GM23338 (cell line): ENCODE measurements around the gene WWC1. TPM values are rescaled to one million over a fixed set of nuclear protein-coding genes. Genes with fewer than 3 reads are reported as not detected.

Experiments used
- ATAC-seq: fragments of 200-7000 bp; cut with Tn5 transposase; 3 replicates; pipeline ENCODE4 v1.9.1; 2020
- DNase-seq: peaks from one replicate; pipeline ENCODE4 v3.0.0-alpha.2; 2015; ENCODE audit warnings: low spot score
- H2AFZ ChIP-seq: fragments of 200-600 bp; sonication (generic); 2 replicates; pipeline ENCODE4 v1.8.0; 2016; ENCODE audit warnings: antibody characterized with exemption, mild to moderate bottlenecking, moderate library complexity
- H3F3A ChIP-seq: fragments of 200-600 bp; sonication (generic); replicated peaks from 2 replicates; pipeline ENCODE4 v1.8.0; 2017; ENCODE audit warnings: antibody characterized with exemption, mixed run types, low read depth
- H3K27ac ChIP-seq: fragments of 200-600 bp; sonication (generic); 2 replicates; pipeline ENCODE4 v1.6.1; 2016; ENCODE audit warnings: low read depth
- H3K27me3 ChIP-seq: fragments of 200-600 bp; sonication (generic); 2 replicates; pipeline ENCODE4 v1.8.0; 2016; ENCODE audit warnings: mild to moderate bottlenecking, mixed run types, moderate library complexity; ENCODE audit not compliant: insufficient read depth
- H3K36me3 ChIP-seq: fragments of 200-600 bp; sonication (generic); 2 replicates; pipeline ENCODE4 v1.8.0; 2016; ENCODE audit warnings: mild to moderate bottlenecking; ENCODE audit not compliant: insufficient read depth
- H3K4me1 ChIP-seq: fragments of 200-600 bp; sonication (generic); 2 replicates; pipeline ENCODE4 v1.8.0; 2016; ENCODE audit warnings: mild to moderate bottlenecking, moderate library complexity; ENCODE audit not compliant: insufficient read depth
- H3K4me2 ChIP-seq: fragments of 200-600 bp; sonication (generic); 2 replicates; pipeline ENCODE4 v1.7.1; 2017; ENCODE audit warnings: mixed run types
- H3K4me3 ChIP-seq: fragments of 200-600 bp; sonication (generic); 2 replicates; pipeline ENCODE4 v1.6.1; 2016; ENCODE audit warnings: mixed run types
- H3K79me2 ChIP-seq: fragments of 200-600 bp; sonication (generic); replicated peaks from 2 replicates; pipeline ENCODE4 v1.8.0; 2017; ENCODE audit warnings: mild to moderate bottlenecking; ENCODE audit not compliant: insufficient read depth
- H3K9me2 ChIP-seq: fragments of 200-600 bp; sonication (generic); 2 replicates; pipeline ENCODE4 v1.8.0; 2017; ENCODE audit not compliant: insufficient read depth
- H4K20me1 ChIP-seq: fragments of 200-600 bp; sonication (generic); replicated peaks from 2 replicates; pipeline ENCODE4 v1.8.0; 2017; ENCODE audit warnings: mild to moderate bottlenecking; ENCODE audit not compliant: insufficient read depth
- H3K27ac Mint-ChIP-seq: 2 replicates; pipeline ENCODE4 v1.8.0; 2020; ENCODE audit warnings: inconsistent platforms, mild to moderate bottlenecking, moderate library complexity, mixed read lengths
- H3K27me3 Mint-ChIP-seq: 3 replicates; pipeline ENCODE4 v1.8.0; 2022; ENCODE audit warnings: low read depth, mild to moderate bottlenecking, moderate library complexity, mixed read lengths, inconsistent platforms; ENCODE audit not compliant: insufficient read depth, poor library complexity
- H3K36me3 Mint-ChIP-seq: 3 replicates; pipeline ENCODE4 v1.8.0; 2021; ENCODE audit warnings: low read depth, mild to moderate bottlenecking, inconsistent platforms, moderate library complexity, mixed read lengths
- H3K4me1 Mint-ChIP-seq: 3 replicates; pipeline ENCODE4 v1.8.0; 2020; ENCODE audit warnings: mild to moderate bottlenecking, inconsistent platforms, mixed read lengths
- H3K4me3 Mint-ChIP-seq: 3 replicates; pipeline ENCODE4 v1.8.0; 2021; ENCODE audit warnings: moderate library complexity, mild to moderate bottlenecking, inconsistent platforms, mixed read lengths
- H3K9me3 Mint-ChIP-seq: 3 replicates; pipeline ENCODE4 v1.8.0; 2020; ENCODE audit warnings: moderate library complexity, mild to moderate bottlenecking, inconsistent platforms, mixed read lengths
- CREB1 ChIP-seq: fragments of 250-450 bp; sonication (Bioruptor Pico); IDR thresholded peaks from 2 replicates; pipeline ENCODE4 v1.5.0; 2020; ENCODE audit warnings: low read depth, mild to moderate bottlenecking, moderate library complexity
- ETS1 ChIP-seq: IDR thresholded peaks from 2 replicates; pipeline ENCODE4 v1.6.1; 2016; ENCODE audit warnings: antibody characterized with exemption
- EZH2 ChIP-seq: fragments of 200-600 bp; sonication (generic); IDR thresholded peaks from one replicate; pipeline ENCODE4 v1.8.0; 2017; ENCODE audit warnings: antibody characterized with exemption, mild to moderate bottlenecking, low read depth; ENCODE audit not compliant: unreplicated experiment
- JUNB ChIP-seq: IDR thresholded peaks from one replicate; pipeline ENCODE4 v1.6.1; 2016; ENCODE audit warnings: antibody characterized with exemption; ENCODE audit not compliant: unreplicated experiment
- NANOG ChIP-seq: IDR thresholded peaks from 2 replicates; pipeline ENCODE4 v1.6.1; 2016; ENCODE audit warnings: antibody characterized with exemption, borderline replicate concordance
- POLR2AphosphoS5 ChIP-seq: IDR thresholded peaks from 2 replicates; pipeline ENCODE4 v1.6.1; 2016; ENCODE audit warnings: antibody characterized with exemption, low read depth
- REST ChIP-seq: IDR thresholded peaks from one replicate; pipeline ENCODE4 v1.6.1; 2018; ENCODE audit warnings: antibody characterized with exemption; ENCODE audit not compliant: unreplicated experiment
- ZNF114 ChIP-seq: fragments of 250-450 bp; sonication (Bioruptor Pico); IDR thresholded peaks from 2 replicates; pipeline ENCODE4 v1.5.0; 2020; ENCODE audit warnings: mild to moderate bottlenecking, moderate library complexity
- ZNF331 ChIP-seq: fragments of 250-450 bp; sonication (Bioruptor Pico); IDR thresholded peaks from 2 replicates; pipeline ENCODE4 v1.5.0; 2020; ENCODE audit warnings: low read depth, mild to moderate bottlenecking, moderate library complexity
- ZNF462 ChIP-seq: fragments of 250-450 bp; sonication (Bioruptor Pico); IDR thresholded peaks from 2 replicates; pipeline ENCODE4 v1.5.0; 2020; ENCODE audit warnings: mild to moderate bottlenecking, moderate library complexity
- polyA plus RNA-seq: library from polyadenylated mRNA; unstranded; fragments of >200 nt; fragmentation: Nextera tagmentation; extraction: Ambion mirVana; gene quantifications from 2 replicates; pipeline ENCODE4 v1.2.1, GENCODE V29; 2016
- total RNA-seq: library from RNA; depleted of rRNA; stranded (reverse); fragments of >200 nt; shearing (Covaris generic); gene quantifications from 2 replicates; pipeline ENCODE4 v1.2.3, GENCODE V29; 2014
- TF ChIP-seq, protein P1 (sequence below), 2 experiments: fragments of 200-600 bp in 1 of 2; sonication (generic) in 1 of 2; conservative IDR thresholded peaks; 2 replicates each; pipeline versions ENCODE4 v1.5.1 to v1.6.1; 2016 to 2017; ENCODE audit warnings: antibody characterized with exemption in 2 of 2, low read depth in 2 of 2, mild to moderate bottlenecking in 2 of 2, moderate library complexity in 1 of 2

WWC1 gene
- total and polyA plus RNA-seq, 2 experiments from 2014 or later, result 25.4 to 27.8 TPM

DNA sequence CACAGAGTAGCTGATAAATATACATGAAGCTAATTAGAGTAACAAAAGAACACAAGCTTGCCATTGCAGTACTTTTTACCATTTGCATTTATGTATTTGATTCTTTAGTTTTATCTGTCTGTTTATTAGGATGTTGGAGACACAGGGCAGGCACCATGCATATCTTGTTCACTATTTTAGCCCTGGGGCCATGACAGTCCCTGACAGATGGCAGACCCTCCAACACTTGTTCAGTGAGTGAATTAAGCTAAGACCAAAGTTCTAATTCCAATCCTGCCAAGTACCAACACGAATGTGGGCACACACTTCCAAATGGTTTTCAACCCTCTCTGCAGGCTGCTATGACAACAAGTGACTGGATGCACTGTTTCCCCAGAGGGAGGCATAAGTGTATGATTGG lies 182.9 kb downstream of the WWC1 start:
- Mint-ChIP-seq H3K36me3 (peaks cover 10% of the 10 kb centered on the region), H3K4me3 (no peak overlapping the region), H3K9me3 (no peaks in the 10 kb centered on the region; the same call in 2 of the 3 replicates), H3K27me3 (peaks cover 5% of the 10 kb centered on the region), H3K4me1 (no peaks in the 10 kb centered on the region; the same call in 2 of the 3 replicates), H3K27ac (no peak overlapping the region)
- Histone ChIP-seq H2AFZ (no peak overlapping the region), H3K4me2 (no peak overlapping the region), H3K9me2 (no peaks in the 10 kb centered on the region), H3F3A (no peaks in the 10 kb centered on the region), H4K20me1 (0 out of 2 replicates have a peak, but pooled peaks cover 3% of the 10 kb centered on the region), H3K27me3 (no peaks in the 10 kb centered on the region), H3K4me1 (no peaks in the 10 kb centered on the region), H3K36me3 (no peaks in the 10 kb centered on the region), H3K79me2 (no peaks in the 10 kb centered on the region), H3K27ac (no peak overlapping the region), H3K4me3 (no peak overlapping the region)
- DNase-seq (no peak), ATAC-seq (no peak)
- TF ChIP-seq ZNF331 (CRISPR knock-in tag) (no peak), ETS1 (no peak), ZNF462 (CRISPR knock-in tag) (no peak), CREB1 (CRISPR knock-in tag) (no peak), JUNB (no peak), POLR2AphosphoS5 (no peak), EZH2 (no peak), NANOG (no peak), ZNF114 (CRISPR knock-in tag) (no peak), REST (no peak)
- TF ChIP-seq, protein P1, sequence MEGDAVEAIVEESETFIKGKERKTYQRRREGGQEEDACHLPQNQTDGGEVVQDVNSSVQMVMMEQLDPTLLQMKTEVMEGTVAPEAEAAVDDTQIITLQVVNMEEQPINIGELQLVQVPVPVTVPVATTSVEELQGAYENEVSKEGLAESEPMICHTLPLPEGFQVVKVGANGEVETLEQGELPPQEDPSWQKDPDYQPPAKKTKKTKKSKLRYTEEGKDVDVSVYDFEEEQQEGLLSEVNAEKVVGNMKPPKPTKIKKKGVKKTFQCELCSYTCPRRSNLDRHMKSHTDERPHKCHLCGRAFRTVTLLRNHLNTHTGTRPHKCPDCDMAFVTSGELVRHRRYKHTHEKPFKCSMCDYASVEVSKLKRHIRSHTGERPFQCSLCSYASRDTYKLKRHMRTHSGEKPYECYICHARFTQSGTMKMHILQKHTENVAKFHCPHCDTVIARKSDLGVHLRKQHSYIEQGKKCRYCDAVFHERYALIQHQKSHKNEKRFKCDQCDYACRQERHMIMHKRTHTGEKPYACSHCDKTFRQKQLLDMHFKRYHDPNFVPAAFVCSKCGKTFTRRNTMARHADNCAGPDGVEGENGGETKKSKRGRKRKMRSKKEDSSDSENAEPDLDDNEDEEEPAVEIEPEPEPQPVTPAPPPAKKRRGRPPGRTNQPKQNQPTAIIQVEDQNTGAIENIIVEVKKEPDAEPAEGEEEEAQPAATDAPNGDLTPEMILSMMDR (conservative IDR thresholded peaks at IDR 0.05; ENCODE audit: low read depth in 2 of 2), result no peak
